ENCODE measurements around the gene ARPC1A. TPM values are rescaled to one million over a fixed set of nuclear protein-coding genes. Genes with fewer than 3 reads are reported as not detected.
"Not testable (repeated sequence)": the region's sequence is repeated elsewhere in the genome, so short reads cannot be mapped to it uniquely, and the experiment has no call there.

Gene ARPC1A
- total RNA-seq, 6 experiments from 2014 or later, result 50.0 to 78.0 (median 63.4) TPM

- Histone ChIP-seq H3K4me3 (no peak overlapping the region), H3K27ac (no peak overlapping the region), H3K4me1 (peaks cover 0 to 35% (median 11%) of the 10 kb centered on the region in 4 donors), H3K9me3 (no peaks in the 10 kb centered on the region), H3K36me3 (peaks cover 0 to 6% (median 3%) of the 10 kb centered on the region in 4 donors), H3K27me3 (no peaks in the 10 kb centered on the region)
- WGBS (ENCODE audit: insufficient coverage, low coverage, low lambda C conversion rate, missing lambda C conversion rate), result 90% methylated on average over 6 of the region's 13 CpGs
- no peak for DNase-seq
- no peak for TF ChIP-seq POLR2A (IDR thresholded peaks at IDR 0.05)
- TF ChIP-seq CTCF (IDR thresholded peaks at IDR 0.05), result no peak
- ATAC-seq, result no peak
- intact Hi-C loops (cut with DNase I), result no loop called here
Observed at GRCh38 chr7:99383791-99384370, 58.2 kb downstream of the ARPC1A start.

GRCh38 chr7:99384523-99384922, 58.8 kb downstream of the ARPC1A start:
- Histone ChIP-seq H3K36me3 (peaks cover 0 to 9% (median 3%) of the 10 kb centered on the region in 4 donors), H3K27ac (no peak overlapping the region), H3K27me3 (no peaks in the 10 kb centered on the region), H3K4me1 (peaks cover 0 to 29% (median 10%) of the 10 kb centered on the region in 4 donors), H3K4me3 (no peak overlapping the region), H3K9me3 (no peaks in the 10 kb centered on the region)
- DNase-seq (no peak), ATAC-seq (no peak)
- TF ChIP-seq POLR2A (IDR thresholded peaks at IDR 0.05) (no peak), CTCF (IDR thresholded peaks at IDR 0.05) (no peak)
- WGBS (ENCODE audit: insufficient coverage, low coverage, low lambda C conversion rate, missing lambda C conversion rate), result 83% methylated on average over 1 of the region's 4 CpGs
- intact Hi-C loops (cut with DNase I), result no loop called here

- WGBS (ENCODE audit: insufficient coverage, low coverage, low lambda C conversion rate, missing lambda C conversion rate), result no CpG with 5 or more reads among the region's 8 CpGs
- H3K36me3 ChIP-seq, result peaks cover 0 to 15% (median 6%) of the 10 kb centered on the region in 4 donors
- DNase-seq, result no peak
Observed at GRCh38 chr7:99385564-99385963, 59.9 kb downstream of the ARPC1A start.

GRCh38 chr7:99386584-99387238, 61.0 kb downstream of the ARPC1A start:
- no peaks in the 10 kb centered on the region for H3K9me3 ChIP-seq
- DNase-seq, result no peak
- peaks cover 0 to 8% (median 1%) of the 10 kb centered on the region in 4 donors for H3K4me1 ChIP-seq
- 100% methylated on average over 1 of the region's 9 CpGs for WGBS (ENCODE audit: insufficient coverage, low coverage, low lambda C conversion rate, missing lambda C conversion rate)
- peak; percentile 39 to 52 (median 42) for ATAC-seq
- no peaks in the 10 kb centered on the region for H3K27me3 ChIP-seq
- no peak overlapping the region for H3K27ac ChIP-seq
- intact Hi-C loops (cut with DNase I), result no loop called here
- peaks cover 0 to 23% (median 9%) of the 10 kb centered on the region in 4 donors for H3K36me3 ChIP-seq
- no peak overlapping the region for H3K4me3 ChIP-seq
- TF ChIP-seq CTCF (IDR thresholded peaks at IDR 0.05) (peak in 3 of 4 donors; percentile 17 to 27 (median 26)), POLR2A (IDR thresholded peaks at IDR 0.05) (no peak)

More at GRCh38 chr7:99385564-99385963, 59.9 kb downstream of the ARPC1A start:
- Histone ChIP-seq H3K9me3 (no peaks in the 10 kb centered on the region), H3K27ac (no peak overlapping the region), H3K4me1 (peaks cover 0 to 18% (median 6%) of the 10 kb centered on the region in 4 donors), H3K27me3 (no peaks in the 10 kb centered on the region), H3K4me3 (no peak overlapping the region)
- TF ChIP-seq POLR2A (IDR thresholded peaks at IDR 0.05) (no peak), CTCF (IDR thresholded peaks at IDR 0.05) (no peak)
- no peak for ATAC-seq
- intact Hi-C loops (cut with DNase I), result no loop called here

- H3K27me3 ChIP-seq; intact Hi-C loops (cut with DNase I); H3K4me3 ChIP-seq; H3K9me3 ChIP-seq; DNase-seq; H3K27ac ChIP-seq; H3K4me1 ChIP-seq: not testable (repeated sequence)
- H3K36me3 ChIP-seq, result peaks cover 0 to 23% (median 9%) of the 10 kb centered on the region in 4 donors
- ATAC-seq, result peak in 1 of 4 donors; percentile 22
- 42% methylated on average over 7 of the region's 14 CpGs for WGBS (ENCODE audit: insufficient coverage, low coverage, low lambda C conversion rate, missing lambda C conversion rate)
Observed at GRCh38 chr7:99387239-99387635, 61.5 kb downstream of the ARPC1A start.

Data from right lobe of liver (tissue), 6 donors.